Body of pancreas (tissue), 4 donors: Measurements from ENCODE around the gene ZBTB16. TPM values are rescaled to one million over a fixed set of nuclear protein-coding genes. Genes with fewer than 3 reads are reported as not detected.

Experiments
- ATAC-seq: fragments of 150-250 bp; one replicate; pipeline ENCODE4 v1.9.1; 2016
- DNase-seq, 4 donors: peaks; one replicate each; pipeline ENCODE4 v3.0.0-alpha.2; 2019
- H3K27ac ChIP-seq, 4 donors: fragments of 200-600 bp; sonication (generic); 1 replicate in 3 of 4; 2 replicates in 1 of 4; pipeline versions ENCODE4 v1.5.1 to v1.6.1; 2016 to 2019; ENCODE audit warnings: mild to moderate bottlenecking in 1 of 4, mixed read lengths in 1 of 4, moderate library complexity in 1 of 4
- H3K27me3 ChIP-seq, 2 donors: fragments of 200-600 bp; sonication (generic); one replicate each; pipeline ENCODE4 v1.6.0; 2016; ENCODE audit warnings: mild to moderate bottlenecking in 1 of 2
- H3K36me3 ChIP-seq, 2 donors: fragments of 200-600 bp; sonication (generic); replicated peaks in 1 of 2; 2 replicates each; pipeline ENCODE4 v1.5.1; 2016; ENCODE audit warnings: low read depth in 2 of 2; ENCODE audit not compliant: insufficient read depth in 1 of 2
- H3K4me1 ChIP-seq: fragments of 200-600 bp; sonication (generic); one replicate; pipeline ENCODE4 v1.6.0; 2016
- H3K4me3 ChIP-seq, 2 donors: fragments of 200-600 bp; sonication (generic); 1 replicate in 1 of 2; 2 replicates in 1 of 2; pipeline ENCODE4 v1.5.1; 2016 to 2019
- H3K9me3 ChIP-seq, 3 donors: fragments of 200-600 bp; sonication (generic); 1 replicate in 2 of 3; 2 replicates in 1 of 3; pipeline ENCODE4 v1.5.1; 2016
- CTCF ChIP-seq, 7 experiments: fragments of 450-650 bp in 4 of 7; fragments of 200-600 bp in 3 of 7; sonication (generic) in 3 of 7; IDR thresholded peaks; one replicate each; pipeline ENCODE4 v1.5.1; 2016 to 2019; ENCODE audit warnings: antibody characterized with exemption in 7 of 7
- POLR2A ChIP-seq, 3 donors: fragments of 450-650 bp; IDR thresholded peaks; one replicate each; pipeline ENCODE4 v1.6.1; 2016; ENCODE audit warnings: antibody characterized with exemption in 3 of 3, mild to moderate bottlenecking in 2 of 3
- WGBS, 2 donors: methylation state at CpG; one replicate each; pipeline ENCODE4 v1.1.5; 2017; 5-methylcytosine and 5-hydroxymethylcytosine counted together
- intact Hi-C: fragments of 100-400 bp; cut with DNase I; formaldehyde crosslinking; loops from one replicate; pipeline ENCODE4 v1.15.1; 2023
- total RNA-seq, 2 donors: library from RNA; depleted of rRNA; stranded (reverse); fragments of >200 nt; gene quantifications; one replicate each; pipeline ENCODE4 v1.1.0, GENCODE V29; 2016

The ZBTB16 gene
- total RNA-seq, 2 donors from 2014 or later = 96.5 to 150 TPM

- DNase-seq (no peak), ATAC-seq (no peak)
- Histone ChIP-seq H3K4me1 (peaks cover 91% of the 10 kb centered on the region), H3K4me3 (no peak overlapping the region), H3K36me3 (peaks cover 17 to 30% of the 10 kb centered on the region in 2 donors), H3K9me3 (no peaks in the 10 kb centered on the region), H3K27ac (no peak overlapping the region), H3K27me3 (no peaks in the 10 kb centered on the region)
- no peak for TF ChIP-seq POLR2A (IDR thresholded peaks at IDR 0.05)
- no peak for TF ChIP-seq CTCF (IDR thresholded peaks at IDR 0.05)
- intact Hi-C loops = no loop called here
- 86 to 94% methylated on average over 14 of the region's 14 CpGs for WGBS, 2 donors
These were observed 6.6 kb downstream of the ZBTB16 start for GRCh38 chr11:114066046-114066648.

GRCh38 chr11:114068327-114068726 lies 8.8 kb downstream of the ZBTB16 start:
- ATAC-seq = no peak
- Histone ChIP-seq H3K27ac (no peak overlapping the region), H3K4me1 (peaks cover 93% of the 10 kb centered on the region), H3K9me3 (no peaks in the 10 kb centered on the region), H3K27me3 (no peaks in the 10 kb centered on the region), H3K36me3 (peaks cover 16 to 28% of the 10 kb centered on the region in 2 donors), H3K4me3 (no peak overlapping the region)
- DNase-seq = no peak
- 88 to 90% methylated on average over 4 of the region's 4 CpGs for WGBS, 2 donors
- TF ChIP-seq POLR2A (IDR thresholded peaks at IDR 0.05) = no peak
- intact Hi-C loops = no loop called here

- WGBS, 2 donors = 84 to 92% methylated on average over 7 of the region's 7 CpGs
- intact Hi-C loops = no loop called here
- no peak for ATAC-seq
- Histone ChIP-seq H3K27me3 (no peaks in the 10 kb centered on the region), H3K9me3 (no peaks in the 10 kb centered on the region), H3K36me3 (peaks cover 5 to 20% of the 10 kb centered on the region in 2 donors), H3K4me1 (peaks cover 91% of the 10 kb centered on the region), H3K27ac (no peak overlapping the region), H3K4me3 (no peak overlapping the region)
- TF ChIP-seq CTCF (IDR thresholded peaks at IDR 0.05) (no peak), POLR2A (IDR thresholded peaks at IDR 0.05) (no peak)
- DNase-seq = no peak
These were observed 11.1 kb downstream of the ZBTB16 start for GRCh38 chr11:114070464-114071139.

- intact Hi-C loops = no loop called here
- 77 to 83% methylated on average over 9 of the region's 9 CpGs for WGBS, 2 donors
- Histone ChIP-seq H3K27ac (no peak overlapping the region), H3K9me3 (no peaks in the 10 kb centered on the region), H3K4me3 (no peak overlapping the region), H3K27me3 (no peaks in the 10 kb centered on the region), H3K4me1 (peaks cover 91% of the 10 kb centered on the region), H3K36me3 (peaks cover 0 to 9% of the 10 kb centered on the region in 2 donors)
- DNase-seq (no peak), ATAC-seq (no peak)
- no peak for TF ChIP-seq POLR2A (IDR thresholded peaks at IDR 0.05)
- TF ChIP-seq CTCF (IDR thresholded peaks at IDR 0.05) = no peak
These were observed 13.7 kb downstream of the ZBTB16 start for GRCh38 chr11:114073007-114073827.

- TF ChIP-seq CTCF (IDR thresholded peaks at IDR 0.05) (no peak), POLR2A (IDR thresholded peaks at IDR 0.05) (no peak)
- no peak overlapping the region for H3K4me3 ChIP-seq
These were observed 14.4 kb downstream of the ZBTB16 start for GRCh38 chr11:114073828-114074381.

More at GRCh38 chr11:114073828-114074381, 14.4 kb downstream of the ZBTB16 start:
- Histone ChIP-seq H3K27ac (peak overlapping the region in 1 of 4 donors; percentile 4), H3K9me3 (no peaks in the 10 kb centered on the region), H3K36me3 (peaks cover 0 to 4% of the 10 kb centered on the region in 2 donors), H3K27me3 (no peaks in the 10 kb centered on the region), H3K4me1 (peaks cover 91% of the 10 kb centered on the region)
- intact Hi-C loops = no loop called here
- WGBS, 2 donors = 89 to 90% methylated on average over 11 of the region's 11 CpGs
- DNase-seq (no peak), ATAC-seq (no peak)
